IMR-90 (cell line): ENCODE results near the gene TRNAU1AP. TPM values are rescaled to one million over a fixed set of nuclear protein-coding genes. Genes with fewer than 3 reads are reported as not detected.

Experiments used
- ATAC-seq: fragments of 200-7000 bp; cut with Tn5 transposase; 2 replicates; pipeline ENCODE4 v1.9.1; 2020; ENCODE audit warnings: low read depth, mild to moderate bottlenecking, moderate library complexity
- BruUV-seq: library from RNA; stranded (reverse); fragments of 400-500 nt; replicated peaks from 2 replicates; lab custom pipeline; 2021; lab: Mats Ljungman, UMichigan
- CTCF ChIA-PET: fragments of 300-600 bp; formaldehyde crosslinking; extraction: SDS; loops from one replicate; lab custom pipeline; 2021; ENCODE audit warnings: antibody characterized with exemption; lab: Yijun Ruan, JAX
- POLR2A ChIA-PET: fragments of 300-600 bp; sonication (Branson Sonifier 250); formaldehyde crosslinking; loops from one replicate; lab custom pipeline; 2022; ENCODE audit warnings: antibody characterized with exemption; ENCODE audit not compliant: unreplicated experiment; lab: Charles Lee
- DNase-seq: peaks from one replicate; pipeline ENCODE4 v3.0.0; 2013
- H2AFZ ChIP-seq: replicated peaks from 2 replicates; pipeline ENCODE3; 2013; ENCODE audit warnings: low read length, mild to moderate bottlenecking; ENCODE audit not compliant: poor library complexity
- H2AK5ac ChIP-seq: 2 replicates; pipeline ENCODE4 v1.6.1; 2013; ENCODE audit warnings: low read depth, low read length, inconsistent platforms
- H2AK9ac ChIP-seq: replicated peaks from 2 replicates; pipeline ENCODE3; 2013; ENCODE audit warnings: mild to moderate bottlenecking, low read depth, low read length, moderate library complexity; ENCODE audit not compliant: poor library complexity
- H2BK120ac ChIP-seq: 2 replicates; pipeline ENCODE4 v1.6.1; 2013; ENCODE audit warnings: low read depth, low read length, inconsistent platforms
- H2BK15ac ChIP-seq: 3 replicates; pipeline ENCODE4 v1.6.1; 2013; ENCODE audit warnings: low read depth, low read length, inconsistent platforms
- H2BK20ac ChIP-seq: 2 replicates; pipeline ENCODE4 v1.6.1; 2013; ENCODE audit warnings: low read depth, mild to moderate bottlenecking, inconsistent platforms, low read length, moderate library complexity
- H2BK5ac ChIP-seq: 2 replicates; pipeline ENCODE4 v1.6.1; 2013; ENCODE audit warnings: mild to moderate bottlenecking, low read depth, low read length, inconsistent platforms; ENCODE audit not compliant: poor library complexity, severe bottlenecking
- H3K14ac ChIP-seq: replicated peaks from 2 replicates; pipeline ENCODE4 v1.6.1; 2013; ENCODE audit warnings: low read depth, low read length, inconsistent platforms
- H3K18ac ChIP-seq: 2 replicates; pipeline ENCODE4 v1.6.1; 2013; ENCODE audit warnings: low read depth, low read length, control low read depth
- H3K23ac ChIP-seq: 2 replicates; pipeline ENCODE4 v1.6.1; 2013; ENCODE audit warnings: low read depth, low read length, inconsistent platforms
- H3K27ac ChIP-seq: 2 replicates; pipeline ENCODE4 v1.5.1; 2013; ENCODE audit warnings: mild to moderate bottlenecking, control low read depth, low read length; ENCODE audit not compliant: insufficient read depth
- H3K27me3 ChIP-seq: 2 replicates; pipeline ENCODE4 v1.6.1; 2013; ENCODE audit warnings: low read length; ENCODE audit not compliant: control insufficient read depth, insufficient read depth
- H3K36me3 ChIP-seq: 2 replicates; pipeline ENCODE4 v1.6.1; 2013; ENCODE audit warnings: low read length, mixed read lengths; ENCODE audit not compliant: control insufficient read depth, insufficient read depth
- H3K4ac ChIP-seq: 2 replicates; pipeline ENCODE4 v1.6.1; 2013; ENCODE audit warnings: low read depth, low read length, inconsistent platforms
- H3K4me1 ChIP-seq: 2 replicates; pipeline ENCODE4 v1.6.1; 2013; ENCODE audit warnings: low read length, mixed read lengths; ENCODE audit not compliant: control insufficient read depth, insufficient read depth
- H3K4me2 ChIP-seq: 2 replicates; pipeline ENCODE4 v1.6.1; 2013; ENCODE audit warnings: low read depth, mild to moderate bottlenecking, control low read depth, low read length, moderate library complexity
- H3K4me3 ChIP-seq: 2 replicates; pipeline ENCODE4 v1.5.1; 2013; ENCODE audit warnings: low read depth, mild to moderate bottlenecking, control low read depth, low read length, moderate library complexity; ENCODE audit not compliant: insufficient read depth
- H3K56ac ChIP-seq: 2 replicates; pipeline ENCODE4 v1.6.1; 2013; ENCODE audit warnings: low read length, inconsistent platforms; ENCODE audit not compliant: insufficient read depth; ENCODE audit errors: extremely low read depth
- H3K79me1 ChIP-seq, 2 experiments: 2 replicates each; pipeline ENCODE4 v1.6.1; 2013; ENCODE audit warnings: low read length in 2 of 2, inconsistent platforms in 1 of 2, low read depth in 1 of 2
- H3K9ac ChIP-seq: 2 replicates; pipeline ENCODE4 v1.6.1; 2013; ENCODE audit warnings: low read depth, low read length, control low read depth
- H3K9me1 ChIP-seq: 2 replicates; pipeline ENCODE4 v1.6.1; 2013; ENCODE audit warnings: low read length, inconsistent platforms; ENCODE audit not compliant: insufficient read depth
- H3K9me3 ChIP-seq: 2 replicates; pipeline ENCODE4 v1.6.1; 2013; ENCODE audit warnings: low read length; ENCODE audit not compliant: control insufficient read depth, insufficient read depth
- H4K20me1 ChIP-seq: 2 replicates; pipeline ENCODE4 v1.6.1; 2013; ENCODE audit warnings: low read length, inconsistent platforms; ENCODE audit not compliant: insufficient read depth
- H4K5ac ChIP-seq: 2 replicates; pipeline ENCODE4 v1.6.1; 2013; ENCODE audit warnings: mild to moderate bottlenecking, low read depth, low read length, control low read depth
- H4K8ac ChIP-seq, 2 experiments: 2 replicates each; pipeline ENCODE4 v1.6.1; 2013; ENCODE audit warnings: low read depth in 2 of 2, low read length in 2 of 2, control low read depth in 1 of 2, inconsistent platforms in 1 of 2
- H4K91ac ChIP-seq: 2 replicates; pipeline ENCODE4 v1.6.1; 2013; ENCODE audit warnings: low read depth, low read length, inconsistent platforms; ENCODE audit not compliant: insufficient read depth
- BHLHE40 ChIP-seq: fragments of 150-350 bp; IDR thresholded peaks from 2 replicates; pipeline ENCODE4 v1.6.1; 2016; ENCODE audit warnings: mild to moderate bottlenecking, low read depth, low read length
- CEBPB ChIP-seq: IDR thresholded peaks from 2 replicates; pipeline ENCODE4 v1.6.1; 2012; ENCODE audit warnings: low read depth, low read length, improper control_type of control experiment
- CHD1 ChIP-seq: IDR thresholded peaks from 2 replicates; pipeline ENCODE4 v1.6.1; 2012; ENCODE audit warnings: low read depth, low read length, improper control_type of control experiment
- CTCF ChIP-seq: conservative IDR thresholded peaks from 2 replicates; pipeline ENCODE4 v1.5.1; 2012; ENCODE audit warnings: mild to moderate bottlenecking, low read depth, low read length, improper control_type of control experiment
- FOS ChIP-seq: fragments of 150-350 bp; IDR thresholded peaks from 2 replicates; pipeline ENCODE4 v1.6.1; 2016; ENCODE audit warnings: low read depth, low read length
- MAFK ChIP-seq: IDR thresholded peaks from 2 replicates; pipeline ENCODE4 v1.6.1; 2012; ENCODE audit warnings: low read depth, low read length, improper control_type of control experiment
- MAZ ChIP-seq: IDR thresholded peaks from 2 replicates; pipeline ENCODE4 v1.6.1; 2012; ENCODE audit warnings: low read depth, mild to moderate bottlenecking, low read length, improper control_type of control experiment, moderate library complexity, borderline replicate concordance
- MXI1 ChIP-seq: IDR thresholded peaks from 2 replicates; pipeline ENCODE4 v1.6.1; 2012; ENCODE audit warnings: low read depth, mild to moderate bottlenecking, low read length, moderate library complexity, borderline replicate concordance
- NFE2L2 ChIP-seq: fragments of 150-350 bp; IDR thresholded peaks from 2 replicates; pipeline ENCODE4 v1.6.1; 2016; ENCODE audit warnings: low read depth, mild to moderate bottlenecking, low read length
- POLR2A ChIP-seq: IDR thresholded peaks from 2 replicates; pipeline ENCODE4 v1.6.1; 2012; ENCODE audit warnings: mild to moderate bottlenecking, low read depth, low read length
- RAD21 ChIP-seq: IDR thresholded peaks from 2 replicates; pipeline ENCODE4 v1.6.1; 2012; ENCODE audit warnings: low read length, improper control_type of control experiment
- RCOR1 ChIP-seq: IDR thresholded peaks from 2 replicates; pipeline ENCODE4 v1.6.1; 2012; ENCODE audit warnings: mild to moderate bottlenecking, low read length, improper control_type of control experiment; ENCODE audit not compliant: insufficient replicate concordance
- RFX5 ChIP-seq: IDR thresholded peaks from 2 replicates; pipeline ENCODE4 v1.8.0; 2012; ENCODE audit warnings: low read depth, mild to moderate bottlenecking, low read length, moderate library complexity
- SMC3 ChIP-seq: fragments of 150-350 bp; IDR thresholded peaks from 2 replicates; pipeline ENCODE4 v1.6.1; 2016; ENCODE audit warnings: low read depth, mild to moderate bottlenecking, antibody characterized with exemption, low read length, moderate library complexity
- USF2 ChIP-seq: fragments of 150-350 bp; IDR thresholded peaks from 2 replicates; pipeline ENCODE4 v1.6.1; 2017; ENCODE audit warnings: mild to moderate bottlenecking, antibody characterized with exemption, low read length, low read depth
- WGBS, 2 experiments: methylation state at CpG; one replicate each; pipeline versions ENCODE4 v1.1.5 to v1.1.7; 2013; ENCODE audit warnings: missing lambda C conversion rate in 2 of 2; ENCODE audit not compliant: insufficient read length in 1 of 2; ENCODE audit errors: extremely low coverage in 2 of 2; 5-methylcytosine and 5-hydroxymethylcytosine counted together
- dilution Hi-C: fragments of 300-500 bp; cut with HindIII; formaldehyde crosslinking; loops from one replicate; pipeline ENCODE4 v1.14.3; 2018; ENCODE audit warnings: low sequenced_read_pairs; ENCODE audit not compliant: unreplicated experiment
- in situ Hi-C: fragments of 300-500 bp; cut with MboI; formaldehyde crosslinking; loops from 3 replicates; pipeline ENCODE4 v1.14.3; 2019; ENCODE audit warnings: low sequenced_read_pairs, inconsistent platforms, mixed read lengths
- intact Hi-C: fragments of 100-400 bp; cut with micrococcal nuclease; formaldehyde crosslinking; loops from 2 replicates; pipeline ENCODE4 v1.10.0; 2022
- polyA plus RNA-seq, 3 experiments: library from polyadenylated mRNA; depleted of rRNA; stranded (reverse); fragments of >200 nt; gene quantifications; 2 replicates each; pipeline ENCODE4 v1.2.3, GENCODE V29; 2012; ENCODE audit warnings: low replicate concordance in 1 of 3
- total RNA-seq: library from RNA; depleted of rRNA; stranded (reverse); fragments of >200 nt; gene quantifications from 2 replicates; pipeline ENCODE4 v1.2.3, GENCODE V29; 2012
- TF ChIP-seq, protein P1 (sequence below): fragments of 150-350 bp; IDR thresholded peaks from 2 replicates; pipeline ENCODE4 v1.6.1; 2016; ENCODE audit warnings: low read depth, mild to moderate bottlenecking, low read length, moderate library complexity, borderline replicate concordance

Gene TRNAU1AP
- total and polyA plus RNA-seq, 2 of the 4 experiments (the other 2 are of a cell fraction) = 23.3 to 23.8 TPM

GRCh38 chr1:28537457-28538199 is 15.3 kb upstream of the TRNAU1AP start:
- Histone ChIP-seq H3K9ac (no peak overlapping the region), H3K36me3 (peaks cover 30% of the 10 kb centered on the region), H2BK20ac (no peak overlapping the region), H3K23ac (no peak overlapping the region), H3K4ac (no peak overlapping the region), H2AK5ac (no peak overlapping the region), H2AFZ (no peak overlapping the region), H3K9me1 (peaks cover 5% of the 10 kb centered on the region; the same call in 1 of the 2 replicates), H3K27ac (no peak overlapping the region), H3K79me1 (no peaks in the 10 kb centered on the region; a peak in 1 of 4 replicates), H4K8ac (no peak overlapping the region), H2BK120ac (no peak overlapping the region), H3K27me3 (no peaks in the 10 kb centered on the region), H3K14ac (no peak overlapping the region), H4K20me1 (no peaks in the 10 kb centered on the region), H3K9me3 (no peaks in the 10 kb centered on the region), H3K4me2 (no peak overlapping the region), H4K91ac (no peak overlapping the region), H2BK15ac (no peak overlapping the region), H4K5ac (no peak overlapping the region), H2AK9ac (no peak overlapping the region), H3K56ac (no peak overlapping the region), H3K4me1 (no peaks in the 10 kb centered on the region), H3K4me3 (no peak overlapping the region), H3K18ac (no peak overlapping the region), H2BK5ac (no peak overlapping the region)
- no TSS peak for BruUV-seq
- DNase-seq (no peak), ATAC-seq (no peak)
- WGBS, 2 experiments = 100% methylated on average over 1 of the region's 8 CpGs; no CpG with 5 or more reads in 1 of the 2 experiments
- ChIA-PET POLR2A (no interaction called here), CTCF (no interaction called here)
- in situ Hi-C loops = no loop called here
- dilution Hi-C loops = no loop called here
- no peak for TF ChIP-seq CEBPB
- TF ChIP-seq, protein P1, sequence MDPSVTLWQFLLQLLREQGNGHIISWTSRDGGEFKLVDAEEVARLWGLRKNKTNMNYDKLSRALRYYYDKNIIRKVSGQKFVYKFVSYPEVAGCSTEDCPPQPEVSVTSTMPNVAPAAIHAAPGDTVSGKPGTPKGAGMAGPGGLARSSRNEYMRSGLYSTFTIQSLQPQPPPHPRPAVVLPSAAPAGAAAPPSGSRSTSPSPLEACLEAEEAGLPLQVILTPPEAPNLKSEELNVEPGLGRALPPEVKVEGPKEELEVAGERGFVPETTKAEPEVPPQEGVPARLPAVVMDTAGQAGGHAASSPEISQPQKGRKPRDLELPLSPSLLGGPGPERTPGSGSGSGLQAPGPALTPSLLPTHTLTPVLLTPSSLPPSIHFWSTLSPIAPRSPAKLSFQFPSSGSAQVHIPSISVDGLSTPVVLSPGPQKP = no peak
- no peak for TF ChIP-seq POLR2A
- no peak for TF ChIP-seq CTCF
- TF ChIP-seq RFX5 = no peak
- TF ChIP-seq CHD1 = no peak
- TF ChIP-seq MAZ = no peak
- TF ChIP-seq MAFK = no peak
- TF ChIP-seq RCOR1 = no peak
- no peak for TF ChIP-seq MXI1
- no peak for TF ChIP-seq NFE2L2
- TF ChIP-seq RAD21 = no peak
- no peak for TF ChIP-seq BHLHE40
- TF ChIP-seq FOS = no peak
- no peak for TF ChIP-seq USF2
- TF ChIP-seq SMC3 = no peak
- intact Hi-C loops = no loop called here
